Loucy (cell line): ENCODE results near the gene PLA2G5.

Experiments
- EZH2phosphoT487 ChIP-seq: fragments of 200-600 bp; IDR thresholded peaks from 2 replicates; pipeline ENCODE4 v1.6.1; 2018; ENCODE audit warnings: antibody characterized with exemption, mild to moderate bottlenecking, moderate library complexity, borderline replicate concordance
- TF ChIP-seq, protein P1 (sequence below): fragments of 200-600 bp; sonication (generic); conservative IDR thresholded peaks from 2 replicates; pipeline ENCODE4 v1.5.1; 2014; ENCODE audit warnings: mild to moderate bottlenecking, antibody characterized with exemption, low read length

DNA sequence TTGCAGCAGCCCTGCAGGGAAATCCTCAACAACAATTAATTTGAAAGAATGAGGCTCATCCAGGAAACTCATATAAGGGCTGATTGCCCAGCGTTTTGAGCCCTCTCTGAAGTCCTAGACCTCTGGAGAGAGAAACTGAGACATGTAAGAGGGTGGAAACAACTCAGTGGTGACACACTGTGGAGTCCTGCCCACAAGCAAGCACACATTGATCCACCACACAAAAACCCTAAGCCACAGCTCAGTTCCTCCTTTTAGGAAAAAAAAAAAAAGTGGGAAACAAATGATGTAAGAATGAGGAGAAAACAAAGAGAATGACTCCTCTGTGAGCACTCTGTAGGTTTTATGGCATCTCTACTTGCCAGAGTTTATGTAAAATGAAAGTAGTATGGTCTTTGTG is 22.9 kb upstream of the PLA2G5 start:
- TF ChIP-seq, protein P1, sequence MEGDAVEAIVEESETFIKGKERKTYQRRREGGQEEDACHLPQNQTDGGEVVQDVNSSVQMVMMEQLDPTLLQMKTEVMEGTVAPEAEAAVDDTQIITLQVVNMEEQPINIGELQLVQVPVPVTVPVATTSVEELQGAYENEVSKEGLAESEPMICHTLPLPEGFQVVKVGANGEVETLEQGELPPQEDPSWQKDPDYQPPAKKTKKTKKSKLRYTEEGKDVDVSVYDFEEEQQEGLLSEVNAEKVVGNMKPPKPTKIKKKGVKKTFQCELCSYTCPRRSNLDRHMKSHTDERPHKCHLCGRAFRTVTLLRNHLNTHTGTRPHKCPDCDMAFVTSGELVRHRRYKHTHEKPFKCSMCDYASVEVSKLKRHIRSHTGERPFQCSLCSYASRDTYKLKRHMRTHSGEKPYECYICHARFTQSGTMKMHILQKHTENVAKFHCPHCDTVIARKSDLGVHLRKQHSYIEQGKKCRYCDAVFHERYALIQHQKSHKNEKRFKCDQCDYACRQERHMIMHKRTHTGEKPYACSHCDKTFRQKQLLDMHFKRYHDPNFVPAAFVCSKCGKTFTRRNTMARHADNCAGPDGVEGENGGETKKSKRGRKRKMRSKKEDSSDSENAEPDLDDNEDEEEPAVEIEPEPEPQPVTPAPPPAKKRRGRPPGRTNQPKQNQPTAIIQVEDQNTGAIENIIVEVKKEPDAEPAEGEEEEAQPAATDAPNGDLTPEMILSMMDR, result no peak
- no peak for TF ChIP-seq EZH2phosphoT487
